Loucy (cell line): ENCODE results near the gene CCDC127.

Experiments used
- CTCF ChIP-seq: fragments of 200-600 bp; sonication (generic); conservative IDR thresholded peaks from 2 replicates; pipeline ENCODE4 v1.5.1; 2014; ENCODE audit warnings: mild to moderate bottlenecking, antibody characterized with exemption, low read length
- EZH2phosphoT487 ChIP-seq: fragments of 200-600 bp; IDR thresholded peaks from 2 replicates; pipeline ENCODE4 v1.6.1; 2018; ENCODE audit warnings: antibody characterized with exemption, mild to moderate bottlenecking, moderate library complexity, borderline replicate concordance

- TF ChIP-seq CTCF, result no peak
- no peak for TF ChIP-seq EZH2phosphoT487
These were observed 35.8 kb downstream of the CCDC127 start for GRCh38 chr5:182126-182525.
